HG02943 (cell line): Measurements from ENCODE around the gene TP53I11.

Experiments used
- ATAC-seq: cut with Tn5 transposase; IDR thresholded peaks from one replicate; pipeline ENCODE4 v1.9.1; 2021; ENCODE audit warnings: mild to moderate bottlenecking, low read depth, moderate library complexity; ENCODE audit not compliant: unreplicated experiment

The TP53I11 gene

GRCh38 chr11:44893846-44894617 lies 56.7 kb downstream of the TP53I11 start:
- no peak for ATAC-seq

DNA sequence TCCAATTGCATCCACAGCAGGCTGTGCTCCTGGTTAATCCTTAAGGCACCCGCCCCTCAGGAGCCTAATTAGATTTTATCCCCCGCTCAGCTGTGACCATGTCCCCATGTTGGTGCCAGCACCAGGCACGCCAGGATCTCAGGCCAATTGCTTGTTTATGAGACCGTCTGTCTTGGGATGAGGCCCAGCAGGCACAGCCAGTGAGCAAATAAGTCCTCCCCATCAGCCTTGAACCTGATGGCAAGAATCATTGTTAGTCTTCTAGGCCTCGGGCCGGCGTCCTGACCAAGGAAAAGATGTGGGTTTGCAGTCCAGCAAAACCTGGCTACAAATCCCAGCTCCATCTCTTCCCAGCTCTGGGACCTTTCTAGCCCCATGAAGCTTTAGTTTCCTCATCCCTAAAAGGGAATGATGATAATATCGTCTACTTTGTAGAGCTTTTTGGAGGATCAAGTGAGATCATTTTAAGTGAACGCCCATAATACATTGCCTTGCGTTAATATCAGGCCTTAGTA lies 57.3 kb downstream of the TP53I11 start:
- no peak for ATAC-seq

DNA sequence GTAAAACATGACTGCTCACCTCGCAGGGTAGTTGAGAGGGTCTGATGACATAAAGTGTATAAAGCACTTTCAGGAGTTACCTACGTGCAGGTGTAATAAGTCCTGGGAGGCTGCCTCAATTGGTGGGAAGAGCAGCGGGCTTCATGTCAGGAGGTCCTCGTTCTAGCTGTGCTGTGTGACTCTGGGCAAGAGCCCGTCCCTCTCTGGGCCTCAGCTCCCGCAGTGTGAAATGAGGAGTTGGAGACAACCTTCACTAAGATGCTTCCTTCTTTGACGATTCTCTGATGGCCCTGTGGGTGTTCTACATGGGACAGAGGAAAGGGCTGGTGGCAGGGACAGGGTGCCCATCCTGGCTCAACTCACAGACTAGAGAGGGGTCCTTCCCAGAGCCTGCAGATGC lies 57.8 kb downstream of the TP53I11 start:
- ATAC-seq: no peak

DNA sequence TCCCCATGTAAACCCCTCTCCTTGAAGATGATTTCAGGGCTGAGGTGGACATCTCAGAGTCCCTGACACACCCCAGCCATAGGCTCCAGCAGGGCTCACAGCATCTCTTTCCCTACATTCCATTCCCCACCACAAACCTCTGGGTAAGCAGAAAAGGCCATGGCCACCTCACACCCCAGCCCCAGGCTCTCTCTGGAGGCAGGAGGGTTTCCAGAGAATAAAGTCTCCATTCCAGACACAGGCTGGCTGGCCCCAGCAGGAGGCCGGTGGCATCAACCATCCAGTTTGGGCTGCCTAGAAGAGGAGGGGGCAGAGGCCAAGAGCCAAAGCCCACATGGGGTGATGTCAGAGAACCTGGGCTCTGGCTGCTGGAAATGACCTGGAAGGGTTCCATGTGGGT lies 61.4 kb downstream of the TP53I11 start:
- no peak for ATAC-seq

DNA sequence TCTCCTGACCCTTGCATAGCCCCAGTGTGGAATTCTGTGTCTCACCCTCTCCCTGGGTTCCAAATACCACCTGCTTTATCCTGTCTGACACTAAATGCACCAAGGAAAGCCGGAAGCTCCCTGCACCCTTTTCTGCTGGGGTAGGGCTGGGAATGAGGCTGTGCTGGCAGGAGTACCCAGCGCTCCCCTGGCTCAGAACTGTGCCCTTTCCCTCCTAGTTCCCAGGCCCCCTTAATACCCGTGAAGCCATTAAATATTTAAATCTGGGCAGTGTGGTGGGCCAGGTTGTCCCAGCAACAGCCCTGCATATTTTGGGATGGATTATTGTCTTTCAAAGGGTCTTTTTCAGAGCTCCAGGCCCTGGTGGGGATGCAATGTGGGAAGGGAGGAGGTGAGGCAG lies 63.0 kb downstream of the TP53I11 start:
- no peak for ATAC-seq

DNA sequence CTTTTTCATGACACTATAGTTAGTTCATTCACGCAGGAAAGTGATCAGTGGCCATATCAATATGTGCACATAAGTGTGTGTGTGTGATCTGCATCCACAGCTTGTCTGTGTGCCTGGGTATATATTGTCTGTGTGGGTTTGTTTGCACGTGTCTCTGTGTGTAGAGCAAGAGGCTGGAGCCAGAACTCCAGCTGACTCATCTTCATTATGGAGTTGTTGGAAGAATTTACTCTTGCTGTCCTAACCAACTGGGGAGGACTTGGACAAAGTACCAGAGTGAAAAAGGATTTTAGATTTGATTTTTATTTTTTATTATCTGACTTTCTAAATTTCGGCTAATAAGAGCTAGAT lies 63.9 kb downstream of the TP53I11 start:
- no peak for ATAC-seq

- ATAC-seq: no peak
These were observed 64.5 kb downstream of the TP53I11 start for GRCh38 chr11:44885919-44886789.

DNA sequence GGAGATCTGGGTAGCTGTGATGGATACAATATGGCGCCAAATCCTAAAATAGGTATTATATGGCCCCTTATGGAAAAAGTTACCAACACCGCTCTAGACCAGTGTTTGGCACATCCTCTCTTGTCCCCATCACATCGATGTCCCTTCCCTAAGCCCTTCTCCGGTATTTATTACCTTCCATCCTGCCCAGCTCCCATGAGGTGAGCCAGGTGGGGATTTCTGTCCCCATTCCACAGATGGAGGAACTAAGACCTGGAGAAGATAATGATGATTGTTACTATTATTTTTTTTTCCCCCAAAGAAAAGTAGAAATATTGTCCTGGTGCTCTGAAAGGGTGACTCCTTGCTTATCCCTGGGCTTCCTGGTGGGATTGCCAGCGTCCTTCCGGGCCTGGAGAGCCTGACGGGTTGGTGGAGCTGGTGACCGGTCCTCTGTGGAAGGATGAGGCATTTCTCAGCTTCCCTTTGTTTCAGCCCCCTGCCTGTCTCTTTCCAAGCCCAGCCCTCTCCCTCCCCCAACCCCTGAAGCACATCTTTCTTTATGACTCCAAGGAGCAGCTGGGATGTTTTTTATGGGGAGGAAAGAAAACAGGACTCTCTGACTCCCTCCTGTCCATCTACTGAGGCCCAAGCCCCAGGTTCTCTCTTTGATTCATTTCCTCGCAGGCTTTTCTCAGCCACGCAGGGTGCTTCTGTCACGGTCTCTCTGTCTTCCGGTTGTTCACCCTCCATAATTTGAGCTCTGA lies 65.4 kb downstream of the TP53I11 start:
- no peak for ATAC-seq

GRCh38 chr11:44884056-44884455 lies 66.6 kb downstream of the TP53I11 start:
- no peak for ATAC-seq

- ATAC-seq: no peak
These were observed 67.4 kb downstream of the TP53I11 start for GRCh38 chr11:44883277-44883676.
